Gastrocnemius medialis (tissue), 4 donors: ENCODE results near the gene TMEM128. TPM values are rescaled to one million over a fixed set of nuclear protein-coding genes. Genes with fewer than 3 reads are reported as not detected.

ENCODE experiments used
- ATAC-seq, 2 donors: fragments of 150-250 bp; one replicate each; pipeline ENCODE4 v1.9.1; 2016
- DNase-seq, 2 donors: peaks; one replicate each; pipeline ENCODE4 v3.0.0-alpha.2; 2019
- H3K27ac ChIP-seq, 4 donors: fragments of 200-600 bp; sonication (generic); 1 replicate in 1 of 4; 2 replicates in 3 of 4; pipeline ENCODE4 v1.5.1; 2016 to 2018; ENCODE audit warnings: mild to moderate bottlenecking in 2 of 4, moderate library complexity in 1 of 4
- H3K27me3 ChIP-seq, 3 donors: fragments of 200-600 bp; sonication (generic) in 2 of 3; 1 replicate in 1 of 3; 2 replicates in 2 of 3; pipeline versions ENCODE4 v1.5.1 to v1.6.0; 2016 to 2019; ENCODE audit warnings: mild to moderate bottlenecking in 1 of 3, moderate library complexity in 1 of 3
- H3K36me3 ChIP-seq, 2 donors: fragments of 200-600 bp; sonication (generic) in 1 of 2; one replicate each; pipeline ENCODE4 v1.5.1; 2017 to 2018
- H3K4me1 ChIP-seq, 2 donors: fragments of 200-600 bp; sonication (generic) in 1 of 2; one replicate each; pipeline ENCODE4 v1.5.1; 2016 to 2017; ENCODE audit warnings: mild to moderate bottlenecking in 2 of 2
- H3K4me3 ChIP-seq, 4 donors: fragments of 200-600 bp; sonication (generic) in 3 of 4; 1 replicate in 1 of 4; 2 replicates in 3 of 4; pipeline ENCODE4 v1.5.1; 2016 to 2019; ENCODE audit warnings: mild to moderate bottlenecking in 2 of 4
- H3K9me3 ChIP-seq, 3 donors: fragments of 200-600 bp; sonication (generic) in 2 of 3; 1 replicate in 1 of 3; 2 replicates in 2 of 3; pipeline ENCODE4 v1.5.1; 2016 to 2019
- POLR2A ChIP-seq, 2 donors: fragments of 450-650 bp; IDR thresholded peaks; one replicate each; pipeline ENCODE4 v1.6.1; 2017; ENCODE audit warnings: antibody characterized with exemption in 2 of 2, mild to moderate bottlenecking in 2 of 2, moderate library complexity in 2 of 2
- in situ Hi-C, 4 donors: fragments of 200-750 bp; cut with MboI; loops; one replicate each; pipeline versions ENCODE4 v1.15.0 to v1.8.0; 2017; ENCODE audit warnings: low sequenced_read_pairs in 4 of 4
- intact Hi-C: fragments of 100-400 bp; cut with DNase I; formaldehyde crosslinking; loops from one replicate; pipeline ENCODE4 v1.15.1; 2023; ENCODE audit warnings: low total_unique reads
- total RNA-seq, 4 donors: library from RNA; depleted of rRNA; stranded (reverse); fragments of >200 nt; gene quantifications; one replicate each; pipeline versions ENCODE4 v1.1.0 to v1.2.3, GENCODE V29; 2016
- TF ChIP-seq, protein P1 (sequence below), 5 experiments: fragments of 450-650 bp in 3 of 5; fragments of 200-600 bp in 2 of 5; sonication (generic) in 2 of 5; IDR thresholded peaks in 4 of 5; conservative IDR thresholded peaks in 1 of 5; 1 replicate in 4 of 5; 2 replicates in 1 of 5; pipeline ENCODE4 v1.5.1; 2016 to 2019; ENCODE audit warnings: antibody characterized with exemption in 5 of 5, mild to moderate bottlenecking in 3 of 5, moderate library complexity in 3 of 5

The TMEM128 gene
- total RNA-seq, 4 donors from 2014 or later, result 3.7 to 8.6 (median 4.6) TPM

DNA sequence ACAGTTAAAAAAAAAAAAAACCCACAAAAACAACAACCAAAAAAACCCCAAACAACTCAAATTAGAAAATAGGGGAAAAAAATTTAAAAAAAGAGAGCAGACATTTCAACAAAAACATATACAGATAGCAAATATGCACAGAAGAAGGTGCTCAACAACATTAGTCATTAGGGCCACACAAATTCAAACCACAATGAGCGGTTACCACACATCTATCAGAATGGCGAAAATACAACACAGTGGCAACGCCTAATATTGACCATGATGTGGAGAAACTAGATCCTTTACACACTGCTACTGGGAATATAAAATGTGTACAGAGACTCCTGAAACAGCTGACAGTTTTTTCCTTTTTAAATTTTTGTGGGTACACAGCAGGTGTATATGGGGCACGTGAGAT is 22.5 kb upstream of the TMEM128 start:
- no peak for TF ChIP-seq POLR2A (IDR thresholded peaks at IDR 0.05)
- ATAC-seq, result no peak
- no peaks in the 10 kb centered on the region for H3K9me3 ChIP-seq
- peaks cover 0 to 64% of the 10 kb centered on the region in 2 donors for H3K36me3 ChIP-seq
- intact Hi-C loops, result no loop called here
- H3K4me3 ChIP-seq, result no peak overlapping the region
- in situ Hi-C loops, result loop anchor here in 1 of 4 donors (25.0 kb wide), 1 partner anchor 267 kb away; the partner anchor contains the start of gene STX18
- DNase-seq, result no peak
- no peak overlapping the region for H3K27ac ChIP-seq
- no peaks in the 10 kb centered on the region for H3K4me1 ChIP-seq
- H3K27me3 ChIP-seq, result no peaks in the 10 kb centered on the region

DNA sequence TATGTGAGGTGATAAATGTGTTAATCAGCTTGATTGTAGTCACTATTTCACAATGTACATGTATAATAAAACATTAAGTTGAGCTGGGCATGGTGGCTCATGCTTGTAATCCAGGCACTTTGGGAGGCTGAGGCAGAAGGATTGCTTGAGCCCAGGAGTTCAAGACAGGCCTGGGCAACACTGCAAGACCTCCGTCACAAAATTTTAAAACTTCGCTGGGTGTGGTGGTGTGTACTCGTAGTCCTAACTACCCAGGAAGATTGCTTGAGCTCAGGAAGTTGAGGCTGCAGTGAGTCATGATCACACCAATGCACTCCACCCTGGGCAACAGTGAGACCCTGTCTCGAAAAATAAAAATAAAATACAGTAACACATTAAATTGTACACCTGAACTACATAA is 21.8 kb upstream of the TMEM128 start:
- ATAC-seq, result no peak

DNA sequence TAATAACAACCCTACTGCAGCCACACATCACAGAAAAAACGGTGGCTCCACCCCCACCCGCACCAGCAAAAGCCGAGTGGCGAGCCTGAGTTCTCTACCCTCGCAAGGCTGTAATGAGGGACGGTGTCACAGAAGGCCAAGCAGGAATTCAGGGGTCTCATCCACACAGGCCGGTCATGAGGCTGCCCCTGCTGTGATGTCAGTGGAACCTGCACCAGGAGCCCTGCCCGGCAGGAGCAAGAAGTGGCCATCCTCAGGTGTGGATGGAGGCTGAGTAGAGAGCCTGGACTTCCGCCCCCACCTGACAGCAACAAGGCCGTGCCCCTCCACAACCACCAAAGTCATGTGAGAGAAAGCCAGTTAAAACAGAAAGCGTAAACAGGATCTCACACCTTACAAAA is 21.3 kb upstream of the TMEM128 start:
- no peak for ATAC-seq
- Histone ChIP-seq H3K4me1 (no peaks in the 10 kb centered on the region), H3K36me3 (peaks cover 0 to 52% of the 10 kb centered on the region in 2 donors)

More for the DNA sequence above, 21.8 kb upstream of the TMEM128 start:
- Histone ChIP-seq H3K4me3 (no peak overlapping the region), H3K36me3 (peaks cover 0 to 57% of the 10 kb centered on the region in 2 donors), H3K9me3 (no peaks in the 10 kb centered on the region), H3K27me3 (no peaks in the 10 kb centered on the region), H3K4me1 (no peaks in the 10 kb centered on the region), H3K27ac (peak overlapping the region in 1 of 4 donors; percentile 2)
- DNase-seq, result no peak
- TF ChIP-seq, protein P1, sequence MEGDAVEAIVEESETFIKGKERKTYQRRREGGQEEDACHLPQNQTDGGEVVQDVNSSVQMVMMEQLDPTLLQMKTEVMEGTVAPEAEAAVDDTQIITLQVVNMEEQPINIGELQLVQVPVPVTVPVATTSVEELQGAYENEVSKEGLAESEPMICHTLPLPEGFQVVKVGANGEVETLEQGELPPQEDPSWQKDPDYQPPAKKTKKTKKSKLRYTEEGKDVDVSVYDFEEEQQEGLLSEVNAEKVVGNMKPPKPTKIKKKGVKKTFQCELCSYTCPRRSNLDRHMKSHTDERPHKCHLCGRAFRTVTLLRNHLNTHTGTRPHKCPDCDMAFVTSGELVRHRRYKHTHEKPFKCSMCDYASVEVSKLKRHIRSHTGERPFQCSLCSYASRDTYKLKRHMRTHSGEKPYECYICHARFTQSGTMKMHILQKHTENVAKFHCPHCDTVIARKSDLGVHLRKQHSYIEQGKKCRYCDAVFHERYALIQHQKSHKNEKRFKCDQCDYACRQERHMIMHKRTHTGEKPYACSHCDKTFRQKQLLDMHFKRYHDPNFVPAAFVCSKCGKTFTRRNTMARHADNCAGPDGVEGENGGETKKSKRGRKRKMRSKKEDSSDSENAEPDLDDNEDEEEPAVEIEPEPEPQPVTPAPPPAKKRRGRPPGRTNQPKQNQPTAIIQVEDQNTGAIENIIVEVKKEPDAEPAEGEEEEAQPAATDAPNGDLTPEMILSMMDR (IDR thresholded peaks at IDR 0.05 in 4 of 5, conservative IDR thresholded peaks at IDR 0.05 in 1 of 5), result no peak
- TF ChIP-seq POLR2A (IDR thresholded peaks at IDR 0.05), result no peak
- intact Hi-C loops (no loop called here), in situ Hi-C loops (loop anchor here in 1 of 4 donors (25.0 kb wide), 1 partner anchor 267 kb away; the partner anchor contains the start of gene STX18)

DNA sequence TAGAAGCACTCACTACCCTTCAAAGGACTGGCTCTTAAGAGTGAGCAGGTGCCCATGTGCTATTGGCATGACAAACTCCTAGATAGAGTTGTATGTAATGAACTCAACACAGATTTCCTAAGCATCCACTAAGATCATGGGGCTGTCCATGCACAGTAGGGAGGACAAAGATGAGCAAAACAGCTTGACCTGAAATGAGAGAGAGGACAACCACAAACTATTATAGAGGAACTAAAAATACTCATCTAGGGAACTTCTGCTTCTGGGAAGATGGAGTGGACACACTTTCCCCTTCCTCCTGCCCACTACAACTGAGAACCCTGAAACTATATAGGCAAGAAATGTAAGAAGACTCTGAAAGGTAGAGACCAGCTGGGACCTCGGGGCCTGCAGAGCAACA is 20.8 kb upstream of the TMEM128 start:
- peaks cover 0 to 47% of the 10 kb centered on the region in 2 donors for H3K36me3 ChIP-seq
- ATAC-seq (no peak), DNase-seq (no peak)
- H3K9me3 ChIP-seq, result no peaks in the 10 kb centered on the region
- intact Hi-C loops (no loop called here), in situ Hi-C loops (loop anchor here in 1 of 4 donors (25.0 kb wide), 1 partner anchor 269 kb away; the partner anchor contains the start of gene STX18)
- TF ChIP-seq, protein P1 (IDR thresholded peaks at IDR 0.05 in 4 of 5, conservative IDR thresholded peaks at IDR 0.05 in 1 of 5), result no peak
- TF ChIP-seq POLR2A (IDR thresholded peaks at IDR 0.05), result no peak
- H3K4me3 ChIP-seq, result no peak overlapping the region
- H3K27ac ChIP-seq, result no peak overlapping the region
- no peaks in the 10 kb centered on the region for H3K4me1 ChIP-seq
- no peaks in the 10 kb centered on the region for H3K27me3 ChIP-seq

More for the DNA sequence above, 21.3 kb upstream of the TMEM128 start:
- in situ Hi-C loops, result loop anchor here in 1 of 4 donors (25.0 kb wide), 1 partner anchor 268 kb away; the partner anchor contains the start of gene STX18
- no peak for DNase-seq
- Histone ChIP-seq H3K27me3 (no peaks in the 10 kb centered on the region), H3K27ac (peak overlapping the region in 1 of 4 donors; percentile 2), H3K4me3 (no peak overlapping the region), H3K9me3 (no peaks in the 10 kb centered on the region)
- intact Hi-C loops, result no loop called here
- TF ChIP-seq POLR2A (IDR thresholded peaks at IDR 0.05), result no peak
- TF ChIP-seq, protein P1 (IDR thresholded peaks at IDR 0.05 in 4 of 5, conservative IDR thresholded peaks at IDR 0.05 in 1 of 5), result no peak

DNA sequence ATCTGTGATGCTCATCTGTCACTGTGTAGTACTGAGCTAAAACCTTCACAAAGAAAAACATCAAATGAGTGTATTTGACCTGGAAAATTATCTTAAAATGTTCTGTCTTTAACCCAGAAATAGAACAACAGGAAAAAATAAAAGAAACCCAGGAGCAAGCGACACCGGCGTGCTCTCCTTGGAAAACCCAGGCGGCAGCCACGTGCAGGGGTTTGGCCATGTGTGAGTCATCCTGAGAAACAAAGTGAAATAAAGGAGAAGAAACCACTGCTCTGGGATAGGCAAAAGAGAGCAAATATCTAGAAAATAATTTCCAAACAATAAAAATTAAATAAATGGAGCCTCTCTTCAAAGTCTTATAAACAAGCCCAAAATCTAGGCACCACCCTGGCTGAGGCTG is 20.0 kb upstream of the TMEM128 start:
- no peak for DNase-seq
- H3K4me1 ChIP-seq, result no peaks in the 10 kb centered on the region
- intact Hi-C loops (no loop called here), in situ Hi-C loops (loop anchor here in 1 of 4 donors (25.0 kb wide), 1 partner anchor 269 kb away; the partner anchor contains the start of gene STX18)
- TF ChIP-seq POLR2A (IDR thresholded peaks at IDR 0.05), result no peak
- TF ChIP-seq, protein P1 (IDR thresholded peaks at IDR 0.05 in 4 of 5, conservative IDR thresholded peaks at IDR 0.05 in 1 of 5), result no peak
- no peak overlapping the region for H3K4me3 ChIP-seq
- peaks cover 0 to 39% of the 10 kb centered on the region in 2 donors for H3K36me3 ChIP-seq
- no peaks in the 10 kb centered on the region for H3K27me3 ChIP-seq
- ATAC-seq, result no peak
- no peak overlapping the region for H3K27ac ChIP-seq
- no peaks in the 10 kb centered on the region for H3K9me3 ChIP-seq
